LHCN-M2 (cell line): Measurements from ENCODE around the gene SLFN11. TPM values are rescaled to one million over a fixed set of nuclear protein-coding genes. Genes with fewer than 3 reads are reported as not detected.

Source experiments
- total RNA-seq: library from RNA; depleted of rRNA; stranded (reverse); fragments of >200 nt; gene quantifications from 2 replicates; pipeline ENCODE4 v1.2.3, GENCODE V29; 2014; rRNA removed

The SLFN11 gene
- total RNA-seq, 1 experiment from 2014 or later: 22.7 TPM

Other genes with a start within 250 kb of the SLFN11 start
- gene NLE1, start 231.3 kb downstream of the SLFN11 start, total RNA-seq: 22.3 and 27.1 TPM in 2 replicates
- 0.17 TPM in 1 of 2 replicates, not detected in the other for gene UNC45B, start 225.8 kb downstream of the SLFN11 start, total RNA-seq
- not detected in 2 replicates for gene SLC35G3, start 179.2 kb downstream of the SLFN11 start, total RNA-seq
- 38.5 and 43.5 TPM in 2 replicates for gene SLFN5, start 130.5 kb downstream of the SLFN11 start, total RNA-seq
- 33.7 and 34.8 TPM in 2 replicates for gene SLFN12, start 58.9 kb upstream of the SLFN11 start, total RNA-seq
- 0.92 and 1.2 TPM in 2 replicates for gene SLFN13, start 75.1 kb upstream of the SLFN11 start, total RNA-seq
- 0.19 TPM in 1 of 2 replicates, not detected in the other for gene SLFN12L, start 164.1 kb upstream of the SLFN11 start, total RNA-seq
- gene SLFN14, start 187.2 kb upstream of the SLFN11 start, total RNA-seq: not detected in 2 replicates
- gene PEX12, start 204.9 kb upstream of the SLFN11 start, total RNA-seq: 6.9 and 7.1 TPM in 2 replicates
- gene AP2B1, start 213.7 kb upstream of the SLFN11 start, total RNA-seq: 75.3 and 100 TPM in 2 replicates